Measurements from ENCODE around the gene NDUFAB1.
A peak's percentile ranks its signal among the peaks of the same experiment; 100 is the strongest.

The NDUFAB1 gene

DNA sequence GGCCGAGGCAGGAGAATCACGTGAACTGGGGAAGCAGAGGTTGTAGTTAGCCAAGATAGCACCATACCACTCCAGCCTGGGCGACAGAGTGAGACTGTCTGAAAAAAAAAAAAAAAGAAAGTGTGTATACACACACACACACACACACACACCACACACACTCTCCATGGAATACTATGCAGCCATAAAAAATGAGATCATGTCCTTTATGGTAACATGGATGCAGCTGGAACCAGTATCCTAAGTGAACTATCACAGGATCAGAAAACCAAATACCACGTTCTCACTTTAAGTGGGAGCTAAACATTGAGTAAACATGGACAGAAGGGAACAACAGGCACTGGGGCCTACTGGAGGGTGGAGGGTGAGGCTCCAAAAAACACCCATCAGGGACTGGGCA lies 16.7 kb downstream of the NDUFAB1 start (continued):
- TF ChIP-seq, protein P1, sequence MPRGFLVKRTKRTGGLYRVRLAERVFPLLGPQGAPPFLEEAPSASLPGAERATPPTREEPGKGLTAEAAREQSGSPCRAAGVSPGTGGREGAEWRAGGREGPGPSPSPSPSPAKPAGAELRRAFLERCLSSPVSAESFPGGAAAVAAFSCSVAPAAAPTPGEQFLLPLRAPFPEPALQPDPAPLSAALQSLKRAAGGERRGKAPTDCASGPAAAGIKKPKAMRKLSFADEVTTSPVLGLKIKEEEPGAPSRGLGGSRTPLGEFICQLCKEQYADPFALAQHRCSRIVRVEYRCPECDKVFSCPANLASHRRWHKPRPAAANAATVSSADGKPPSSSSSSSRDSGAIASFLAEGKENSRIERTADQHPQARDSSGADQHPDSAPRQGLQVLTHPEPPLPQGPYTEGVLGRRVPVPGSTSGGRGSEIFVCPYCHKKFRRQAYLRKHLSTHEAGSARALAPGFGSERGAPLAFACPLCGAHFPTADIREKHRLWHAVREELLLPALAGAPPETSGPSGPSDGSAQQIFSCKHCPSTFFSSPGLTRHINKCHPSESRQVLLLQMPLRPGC (tag by site-specific recombination; IDR thresholded peaks at IDR 0.05), result no peak
- no peak for TF ChIP-seq ZFHX2 (tag by site-specific recombination; conservative IDR thresholded peaks at IDR 0.05)
- TF ChIP-seq GLIS1 (tag by site-specific recombination; IDR thresholded peaks at IDR 0.05), result no peak
- TF ChIP-seq, protein P2, sequence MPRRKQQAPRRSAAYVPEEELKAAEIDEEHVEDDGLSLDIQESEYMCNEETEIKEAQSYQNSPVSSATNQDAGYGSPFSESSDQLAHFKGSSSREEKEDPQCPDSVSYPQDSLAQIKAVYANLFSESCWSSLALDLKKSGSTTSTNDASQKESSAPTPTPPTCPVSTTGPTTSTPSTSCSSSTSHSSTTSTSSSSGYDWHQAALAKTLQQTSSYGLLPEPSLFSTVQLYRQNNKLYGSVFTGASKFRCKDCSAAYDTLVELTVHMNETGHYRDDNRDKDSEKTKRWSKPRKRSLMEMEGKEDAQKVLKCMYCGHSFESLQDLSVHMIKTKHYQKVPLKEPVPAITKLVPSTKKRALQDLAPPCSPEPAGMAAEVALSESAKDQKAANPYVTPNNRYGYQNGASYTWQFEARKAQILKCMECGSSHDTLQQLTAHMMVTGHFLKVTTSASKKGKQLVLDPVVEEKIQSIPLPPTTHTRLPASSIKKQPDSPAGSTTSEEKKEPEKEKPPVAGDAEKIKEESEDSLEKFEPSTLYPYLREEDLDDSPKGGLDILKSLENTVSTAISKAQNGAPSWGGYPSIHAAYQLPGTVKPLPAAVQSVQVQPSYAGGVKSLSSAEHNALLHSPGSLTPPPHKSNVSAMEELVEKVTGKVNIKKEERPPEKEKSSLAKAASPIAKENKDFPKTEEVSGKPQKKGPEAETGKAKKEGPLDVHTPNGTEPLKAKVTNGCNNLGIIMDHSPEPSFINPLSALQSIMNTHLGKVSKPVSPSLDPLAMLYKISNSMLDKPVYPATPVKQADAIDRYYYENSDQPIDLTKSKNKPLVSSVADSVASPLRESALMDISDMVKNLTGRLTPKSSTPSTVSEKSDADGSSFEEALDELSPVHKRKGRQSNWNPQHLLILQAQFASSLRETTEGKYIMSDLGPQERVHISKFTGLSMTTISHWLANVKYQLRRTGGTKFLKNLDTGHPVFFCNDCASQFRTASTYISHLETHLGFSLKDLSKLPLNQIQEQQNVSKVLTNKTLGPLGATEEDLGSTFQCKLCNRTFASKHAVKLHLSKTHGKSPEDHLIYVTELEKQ (tag by site-specific recombination; IDR thresholded peaks at IDR 0.05; ENCODE audit: borderline replicate concordance), result no peak
- TF ChIP-seq, protein P3, sequence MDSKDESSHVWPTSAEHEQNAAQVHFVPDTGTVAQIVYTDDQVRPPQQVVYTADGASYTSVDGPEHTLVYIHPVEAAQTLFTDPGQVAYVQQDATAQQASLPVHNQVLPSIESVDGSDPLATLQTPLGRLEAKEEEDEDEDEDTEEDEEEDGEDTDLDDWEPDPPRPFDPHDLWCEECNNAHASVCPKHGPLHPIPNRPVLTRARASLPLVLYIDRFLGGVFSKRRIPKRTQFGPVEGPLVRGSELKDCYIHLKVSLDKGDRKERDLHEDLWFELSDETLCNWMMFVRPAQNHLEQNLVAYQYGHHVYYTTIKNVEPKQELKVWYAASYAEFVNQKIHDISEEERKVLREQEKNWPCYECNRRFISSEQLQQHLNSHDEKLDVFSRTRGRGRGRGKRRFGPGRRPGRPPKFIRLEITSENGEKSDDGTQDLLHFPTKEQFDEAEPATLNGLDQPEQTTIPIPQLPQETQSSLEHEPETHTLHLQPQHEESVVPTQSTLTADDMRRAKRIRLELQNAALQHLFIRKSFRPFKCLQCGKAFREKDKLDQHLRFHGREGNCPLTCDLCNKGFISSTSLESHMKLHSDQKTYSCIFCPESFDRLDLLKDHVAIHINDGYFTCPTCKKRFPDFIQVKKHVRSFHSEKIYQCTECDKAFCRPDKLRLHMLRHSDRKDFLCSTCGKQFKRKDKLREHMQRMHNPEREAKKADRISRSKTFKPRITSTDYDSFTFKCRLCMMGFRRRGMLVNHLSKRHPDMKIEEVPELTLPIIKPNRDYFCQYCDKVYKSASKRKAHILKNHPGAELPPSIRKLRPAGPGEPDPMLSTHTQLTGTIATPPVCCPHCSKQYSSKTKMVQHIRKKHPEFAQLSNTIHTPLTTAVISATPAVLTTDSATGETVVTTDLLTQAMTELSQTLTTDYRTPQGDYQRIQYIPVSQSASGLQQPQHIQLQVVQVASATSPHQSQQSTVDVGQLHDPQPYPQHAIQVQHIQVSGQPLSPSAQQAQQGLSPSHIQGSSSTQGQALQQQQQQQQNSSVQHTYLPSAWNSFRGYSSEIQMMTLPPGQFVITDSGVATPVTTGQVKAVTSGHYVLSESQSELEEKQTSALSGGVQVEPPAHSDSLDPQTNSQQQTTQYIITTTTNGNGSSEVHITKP (tag by site-specific recombination; IDR thresholded peaks at IDR 0.05), result no peak
- TF ChIP-seq YY2 (tag by site-specific recombination; IDR thresholded peaks at IDR 0.05), result no peak
- TF ChIP-seq ZNF37A (tag by site-specific recombination; IDR thresholded peaks at IDR 0.05), result no peak
- 0 out of 2 replicates have a peak, but pooled peaks have one; percentile 14 for TF ChIP-seq ZNF239 (tag by site-specific recombination; IDR thresholded peaks at IDR 0.05)
- no peak for TF ChIP-seq ZNF423 (tag by site-specific recombination; IDR thresholded peaks at IDR 0.05)
- no peak for TF ChIP-seq MZF1 (tag by site-specific recombination; IDR thresholded peaks at IDR 0.05; ENCODE audit: borderline replicate concordance)
- TF ChIP-seq HOXC10 (CRISPR knock-in tag; IDR thresholded peaks at IDR 0.05), result no peak
- TF ChIP-seq WT1 (tag by site-specific recombination; IDR thresholded peaks at IDR 0.05), result no peak
- TF ChIP-seq, protein P4, sequence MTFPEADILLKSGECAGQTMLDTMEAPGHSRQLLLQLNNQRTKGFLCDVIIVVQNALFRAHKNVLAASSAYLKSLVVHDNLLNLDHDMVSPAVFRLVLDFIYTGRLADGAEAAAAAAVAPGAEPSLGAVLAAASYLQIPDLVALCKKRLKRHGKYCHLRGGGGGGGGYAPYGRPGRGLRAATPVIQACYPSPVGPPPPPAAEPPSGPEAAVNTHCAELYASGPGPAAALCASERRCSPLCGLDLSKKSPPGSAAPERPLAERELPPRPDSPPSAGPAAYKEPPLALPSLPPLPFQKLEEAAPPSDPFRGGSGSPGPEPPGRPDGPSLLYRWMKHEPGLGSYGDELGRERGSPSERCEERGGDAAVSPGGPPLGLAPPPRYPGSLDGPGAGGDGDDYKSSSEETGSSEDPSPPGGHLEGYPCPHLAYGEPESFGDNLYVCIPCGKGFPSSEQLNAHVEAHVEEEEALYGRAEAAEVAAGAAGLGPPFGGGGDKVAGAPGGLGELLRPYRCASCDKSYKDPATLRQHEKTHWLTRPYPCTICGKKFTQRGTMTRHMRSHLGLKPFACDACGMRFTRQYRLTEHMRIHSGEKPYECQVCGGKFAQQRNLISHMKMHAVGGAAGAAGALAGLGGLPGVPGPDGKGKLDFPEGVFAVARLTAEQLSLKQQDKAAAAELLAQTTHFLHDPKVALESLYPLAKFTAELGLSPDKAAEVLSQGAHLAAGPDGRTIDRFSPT (tag by site-specific recombination; IDR thresholded peaks at IDR 0.05), result no peak
- no peak for TF ChIP-seq ZNF391 (tag by site-specific recombination; IDR thresholded peaks at IDR 0.05; ENCODE audit: borderline replicate concordance, low read depth)
- TF ChIP-seq, protein P5, sequence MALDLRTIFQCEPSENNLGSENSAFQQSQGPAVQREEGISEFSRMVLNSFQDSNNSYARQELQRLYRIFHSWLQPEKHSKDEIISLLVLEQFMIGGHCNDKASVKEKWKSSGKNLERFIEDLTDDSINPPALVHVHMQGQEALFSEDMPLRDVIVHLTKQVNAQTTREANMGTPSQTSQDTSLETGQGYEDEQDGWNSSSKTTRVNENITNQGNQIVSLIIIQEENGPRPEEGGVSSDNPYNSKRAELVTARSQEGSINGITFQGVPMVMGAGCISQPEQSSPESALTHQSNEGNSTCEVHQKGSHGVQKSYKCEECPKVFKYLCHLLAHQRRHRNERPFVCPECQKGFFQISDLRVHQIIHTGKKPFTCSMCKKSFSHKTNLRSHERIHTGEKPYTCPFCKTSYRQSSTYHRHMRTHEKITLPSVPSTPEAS (tag by site-specific recombination; IDR thresholded peaks at IDR 0.05), result peak; percentile 54
- TF ChIP-seq ZBTB20 (tag by site-specific recombination; IDR thresholded peaks at IDR 0.05), result no peak
- no peak for TF ChIP-seq SETDB1 (IDR thresholded peaks at IDR 0.05; ENCODE audit: insufficient read length, low read length)
- TF ChIP-seq SCRT1 (tag by site-specific recombination; IDR thresholded peaks at IDR 0.05; ENCODE audit: borderline replicate concordance), result no peak
- no peak for TF ChIP-seq ZNF473 (tag by site-specific recombination; IDR thresholded peaks at IDR 0.05)
- TF ChIP-seq, protein P6, sequence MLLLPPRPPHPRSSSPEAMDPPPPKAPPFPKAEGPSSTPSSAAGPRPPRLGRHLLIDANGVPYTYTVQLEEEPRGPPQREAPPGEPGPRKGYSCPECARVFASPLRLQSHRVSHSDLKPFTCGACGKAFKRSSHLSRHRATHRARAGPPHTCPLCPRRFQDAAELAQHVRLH (tag by site-specific recombination; IDR thresholded peaks at IDR 0.05), result peak; percentile 89
- TF ChIP-seq, protein P7, sequence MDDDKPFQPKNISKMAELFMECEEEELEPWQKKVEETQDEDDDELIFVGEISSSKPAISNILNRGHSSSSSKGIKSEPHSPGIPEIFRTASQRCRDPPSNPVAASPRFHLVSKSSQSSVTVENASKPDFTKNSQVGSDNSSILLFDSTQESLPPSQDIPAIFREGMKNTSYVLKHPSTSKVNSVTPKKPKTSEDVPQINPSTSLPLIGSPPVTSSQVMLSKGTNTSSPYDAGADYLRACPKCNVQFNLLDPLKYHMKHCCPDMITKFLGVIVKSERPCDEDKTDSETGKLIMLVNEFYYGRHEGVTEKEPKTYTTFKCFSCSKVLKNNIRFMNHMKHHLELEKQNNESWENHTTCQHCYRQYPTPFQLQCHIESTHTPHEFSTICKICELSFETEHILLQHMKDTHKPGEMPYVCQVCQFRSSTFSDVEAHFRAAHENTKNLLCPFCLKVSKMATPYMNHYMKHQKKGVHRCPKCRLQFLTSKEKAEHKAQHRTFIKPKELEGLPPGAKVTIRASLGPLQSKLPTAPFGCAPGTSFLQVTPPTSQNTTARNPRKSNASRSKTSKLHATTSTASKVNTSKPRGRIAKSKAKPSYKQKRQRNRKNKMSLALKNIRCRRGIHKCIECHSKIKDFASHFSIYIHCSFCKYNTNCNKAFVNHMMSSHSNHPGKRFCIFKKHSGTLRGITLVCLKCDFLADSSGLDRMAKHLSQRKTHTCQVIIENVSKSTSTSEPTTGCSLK (tag by site-specific recombination; IDR thresholded peaks at IDR 0.05), result no peak
- TF ChIP-seq ZNF670 (tag by site-specific recombination; IDR thresholded peaks at IDR 0.05; ENCODE audit: low read depth), result no peak
- TF ChIP-seq ZNF785 (tag by site-specific recombination; IDR thresholded peaks at IDR 0.05), result no peak

Data from HEK293 (cell line).